H4 (cell line): ENCODE measurements around the gene DENND2A. TPM values are rescaled to one million over a fixed set of nuclear protein-coding genes. Genes with fewer than 3 reads are reported as not detected.
"Not testable (repeated sequence)": the region's sequence is repeated elsewhere in the genome, so short reads cannot be mapped to it uniquely, and the experiment has no call there.

Experiments
- DNase-seq: peaks from one replicate; pipeline ENCODE4 v3.0.0-alpha.2; 2015; ENCODE audit warnings: low spot score
- total RNA-seq: library from RNA; depleted of rRNA; stranded (reverse); fragments of >200 nt; shearing (Covaris generic); gene quantifications from 2 replicates; pipeline ENCODE4 v1.2.3, GENCODE V29; 2014

DENND2A gene
- total RNA-seq, 1 experiment from 2014 or later = 0.77 TPM

GRCh38 chr7:140512317-140513000 is 128.2 kb downstream of the DENND2A start:
- DNase-seq = no peak

GRCh38 chr7:140509789-140510188 is 130.8 kb downstream of the DENND2A start:
- no peak for DNase-seq

- not testable (repeated sequence) for DNase-seq
These were observed 133.1 kb downstream of the DENND2A start for GRCh38 chr7:140507556-140507955.

GRCh38 chr7:140506788-140507464 is 133.7 kb downstream of the DENND2A start:
- DNase-seq = peak; percentile 44

GRCh38 chr7:140501966-140502365 is 138.6 kb downstream of the DENND2A start:
- no peak for DNase-seq

- not testable (repeated sequence) for DNase-seq
These were observed 142.8 kb downstream of the DENND2A start for GRCh38 chr7:140497807-140498206.

GRCh38 chr7:140497241-140497769 is 143.3 kb downstream of the DENND2A start:
- no peak for DNase-seq

GRCh38 chr7:140495514-140496097 is 145.0 kb downstream of the DENND2A start:
- no peak for DNase-seq

- no peak for DNase-seq
These were observed 145.7 kb downstream of the DENND2A start for GRCh38 chr7:140494867-140495266.

GRCh38 chr7:140489026-140489359 is 151.6 kb downstream of the DENND2A start:
- DNase-seq = no peak

- no peak for DNase-seq
These were observed 154.9 kb downstream of the DENND2A start for GRCh38 chr7:140485500-140486265.

GRCh38 chr7:140484951-140485499 is 155.6 kb downstream of the DENND2A start:
- DNase-seq = no peak

GRCh38 chr7:140484479-140484878 is 156.1 kb downstream of the DENND2A start:
- no peak for DNase-seq

- no peak for DNase-seq
These were observed 160.9 kb downstream of the DENND2A start for GRCh38 chr7:140479739-140480084.

GRCh38 chr7:140479062-140479738 is 161.4 kb downstream of the DENND2A start, which contains the start of gene MKRN1:
Gene MKRN1 (minus strand): TSS chr7:140479505. CDS start chr7:140479344, 161 bp downstream.
- DNase-seq = peak; percentile 95

GRCh38 chr7:140478246-140479061 is 162.2 kb downstream of the DENND2A start:
- no peak for DNase-seq

GRCh38 chr7:140476698-140477261 is 163.8 kb downstream of the DENND2A start:
- DNase-seq = no peak

- DNase-seq = peak; percentile 37
These were observed 164.8 kb downstream of the DENND2A start for GRCh38 chr7:140475747-140476333.
